Endothelial cell of umbilical vein (primary cell): ENCODE results near the gene PACS1. TPM values are rescaled to one million over a fixed set of nuclear protein-coding genes. Genes with fewer than 3 reads are reported as not detected.

Experiments
- BruUV-seq: library from RNA; stranded (reverse); fragments of 400-500 nt; replicated peaks from 2 replicates; lab custom pipeline; 2021; lab: Mats Ljungman, UMichigan
- CTCF ChIA-PET: fragments of 300-600, 350-600 bp; sonication (Branson Sonifier 250); formaldehyde crosslinking; loops from one replicate; lab custom pipeline; 2021; ENCODE audit warnings: antibody characterized with exemption, inconsistent platforms; lab: Charles Lee
- POLR2A ChIA-PET: fragments of 300-600, 350-600 bp; sonication (Branson Sonifier 250); formaldehyde crosslinking; loops from one replicate; lab custom pipeline; 2021; ENCODE audit warnings: antibody characterized with exemption, inconsistent platforms; lab: Charles Lee
- DNase-seq: peaks from one replicate; pipeline ENCODE4 v3.0.0-alpha.2; 2011; ENCODE audit warnings: low read depth, low spot score
- FAIRE-seq: peaks from 2 replicates; lab custom pipeline; 2011; peaks lifted over from hg19 to GRCh38; lab: Jason Lieb, UNC
- H2AFZ ChIP-seq: 2 replicates; pipeline ENCODE4 v1.6.0; 2012; ENCODE audit warnings: low read depth, low read length, control low read depth, inconsistent platforms
- H3K27ac ChIP-seq: 2 replicates; pipeline ENCODE4 v1.5.1; 2011; ENCODE audit warnings: low read depth, mild to moderate bottlenecking, control low read depth, low read length, moderate library complexity; ENCODE audit not compliant: insufficient read depth
- H3K27me3 ChIP-seq, 2 experiments: 2 replicates each; pipeline versions ENCODE4 v1.6.0 to v1.6.1; 2011; ENCODE audit warnings: low read length in 2 of 2, mixed read lengths in 1 of 2; ENCODE audit not compliant: control insufficient read depth in 2 of 2, insufficient read depth in 2 of 2
- H3K36me3 ChIP-seq, 2 experiments: 2 replicates in 1 of 2; 3 replicates in 1 of 2; pipeline ENCODE4 v1.5.1; 2011; ENCODE audit warnings: low read length in 2 of 2, mild to moderate bottlenecking in 1 of 2, moderate library complexity in 1 of 2; ENCODE audit not compliant: control insufficient read depth in 2 of 2, insufficient read depth in 2 of 2; ENCODE audit errors: extremely low read depth in 1 of 2
- H3K4me1 ChIP-seq: 3 replicates; pipeline ENCODE4 v1.5.1; 2011; ENCODE audit warnings: mild to moderate bottlenecking, low read length; ENCODE audit not compliant: control insufficient read depth, insufficient read depth; ENCODE audit errors: extremely low read depth
- H3K4me2 ChIP-seq: 2 replicates; pipeline ENCODE4 v1.6.1; 2011; ENCODE audit warnings: low read length, control low read depth, mixed read lengths; ENCODE audit not compliant: insufficient read depth
- H3K4me3 ChIP-seq, 3 experiments: fragments of 200-600 bp in 1 of 3; sonication (generic), shearing (Covaris generic) in 1 of 3; replicated peaks in 1 of 3; 2 replicates each; pipeline ENCODE4 v1.5.1; 2011 to 2016; ENCODE audit warnings: control low read depth in 3 of 3, low read length in 3 of 3, mild to moderate bottlenecking in 2 of 3, inconsistent platforms in 1 of 3, low read depth in 1 of 3, moderate library complexity in 1 of 3; ENCODE audit not compliant: insufficient read depth in 1 of 3
- H3K79me2 ChIP-seq: 2 replicates; pipeline ENCODE4 v1.6.0; 2012; ENCODE audit warnings: low read length, inconsistent platforms; ENCODE audit not compliant: control insufficient read depth, insufficient read depth
- H3K9ac ChIP-seq: replicated peaks from 2 replicates; pipeline ENCODE3; 2011; ENCODE audit warnings: low read length, control low read depth; ENCODE audit not compliant: insufficient read depth; ENCODE audit errors: extremely low read depth
- H3K9me1 ChIP-seq: replicated peaks from 3 replicates; pipeline ENCODE4 v1.6.0; 2011; ENCODE audit warnings: mild to moderate bottlenecking, low read length; ENCODE audit not compliant: control insufficient read depth, insufficient read depth; ENCODE audit errors: extremely low read depth
- H3K9me3 ChIP-seq: replicated peaks from 2 replicates; pipeline ENCODE4 v1.5.1; 2012; ENCODE audit warnings: low read length, inconsistent platforms; ENCODE audit not compliant: control insufficient read depth, insufficient read depth
- H4K20me1 ChIP-seq: replicated peaks from 2 replicates; pipeline ENCODE3; 2011; ENCODE audit warnings: mild to moderate bottlenecking, low read length; ENCODE audit not compliant: control insufficient read depth, insufficient read depth; ENCODE audit errors: extremely low read depth
- EZH2 ChIP-seq: IDR thresholded peaks from 2 replicates; pipeline ENCODE4 v1.6.1; 2012; ENCODE audit warnings: borderline replicate concordance, low read depth, mild to moderate bottlenecking, moderate library complexity, low read length, inconsistent platforms; ENCODE audit not compliant: severe bottlenecking
- FOS ChIP-seq: IDR thresholded peaks from 2 replicates; pipeline ENCODE4 v1.6.1; 2011; ENCODE audit warnings: mild to moderate bottlenecking, low read length, moderate library complexity, borderline replicate concordance; ENCODE audit not compliant: insufficient read depth
- GATA2 ChIP-seq: IDR thresholded peaks from 2 replicates; pipeline ENCODE4 v1.7.0; 2011; ENCODE audit warnings: low read depth, mild to moderate bottlenecking, moderate library complexity, mixed read lengths, low read length; ENCODE audit not compliant: insufficient read length, insufficient read depth
- JUN ChIP-seq: IDR thresholded peaks from 2 replicates; pipeline ENCODE4 v1.6.1; 2011; ENCODE audit warnings: borderline replicate concordance, low read depth; ENCODE audit not compliant: insufficient read length, insufficient read depth
- MAX ChIP-seq: IDR thresholded peaks from 2 replicates; pipeline ENCODE4 v1.6.1; 2011; ENCODE audit not compliant: insufficient read depth, insufficient read length
- MYC ChIP-seq: IDR thresholded peaks from one replicate; pipeline ENCODE4 v1.6.1; 2011; ENCODE audit warnings: mild to moderate bottlenecking, low read depth, low read length
- POLR2A ChIP-seq: IDR thresholded peaks from 2 replicates; pipeline ENCODE4 v1.6.1; 2012; ENCODE audit warnings: low read depth, mild to moderate bottlenecking, control low read depth, low read length
- POLR2AphosphoS5 ChIP-seq: IDR thresholded peaks from 2 replicates; pipeline ENCODE4 v1.6.1; 2012; ENCODE audit warnings: low read depth, mild to moderate bottlenecking, control low read depth, low read length, moderate library complexity; ENCODE audit not compliant: insufficient read depth
- dilution Hi-C: fragments of 300-500 bp; cut with MboI; formaldehyde crosslinking; loops from one replicate; pipeline ENCODE4 v1.15.0; 2019; ENCODE audit warnings: low sequenced_read_pairs; ENCODE audit not compliant: extremely low pct_ligation_motif_present
- intact Hi-C: fragments of 100-400 bp; cut with micrococcal nuclease; formaldehyde crosslinking; loops from one replicate; pipeline ENCODE4 v1.10.0; 2022
- polyA plus RNA-seq, 4 experiments: library from polyadenylated mRNA; depleted of rRNA in 3 of 4; stranded (reverse) in 3 of 4; unstranded in 1 of 4; fragments of >200 nt; gene quantifications; 2 replicates each; pipeline versions ENCODE4 v1.2.1 to v1.2.3, GENCODE V29; 2011 to 2012; ENCODE audit warnings: missing spikeins in 1 of 4
- total RNA-seq: library from RNA; stranded (reverse); gene quantifications from 2 replicates; pipeline ENCODE4 v1.2.3, GENCODE V29; 2021
- TF ChIP-seq, protein P1 (sequence below), 2 donors: IDR thresholded peaks; 1 replicate in 1 of 2; 2 replicates in 1 of 2; pipeline ENCODE4 v1.5.1; 2011; ENCODE audit warnings: low read length in 2 of 2, mild to moderate bottlenecking in 2 of 2, moderate library complexity in 2 of 2, control low read depth in 1 of 2, inconsistent platforms in 1 of 2, low read depth in 1 of 2; ENCODE audit not compliant: insufficient read depth in 1 of 2; ENCODE audit errors: extremely low read depth in 1 of 2

Gene PACS1
- total and polyA plus RNA-seq, 2 donors (not counting 3 experiments of a cell fraction or from before 2014, with no cell fraction given): 26.4 to 64.4 TPM

- no peak overlapping the region for H3K4me3 ChIP-seq
- POLR2A ChIA-PET: no interaction called here
- H3K27ac ChIP-seq: no peak overlapping the region
- DNase-seq (no peak), FAIRE-seq (no peak)
- H2AFZ ChIP-seq: no peak overlapping the region
- no TSS peak for BruUV-seq
- no peaks in the 10 kb centered on the region for H4K20me1 ChIP-seq
- H3K9ac ChIP-seq: no peak overlapping the region
- TF ChIP-seq POLR2A (no peak), POLR2AphosphoS5 (no peak), MAX (no peak), GATA2 (no peak), MYC (no peak), EZH2 (no peak), FOS (no peak), JUN (no peak)
- TF ChIP-seq, protein P1, sequence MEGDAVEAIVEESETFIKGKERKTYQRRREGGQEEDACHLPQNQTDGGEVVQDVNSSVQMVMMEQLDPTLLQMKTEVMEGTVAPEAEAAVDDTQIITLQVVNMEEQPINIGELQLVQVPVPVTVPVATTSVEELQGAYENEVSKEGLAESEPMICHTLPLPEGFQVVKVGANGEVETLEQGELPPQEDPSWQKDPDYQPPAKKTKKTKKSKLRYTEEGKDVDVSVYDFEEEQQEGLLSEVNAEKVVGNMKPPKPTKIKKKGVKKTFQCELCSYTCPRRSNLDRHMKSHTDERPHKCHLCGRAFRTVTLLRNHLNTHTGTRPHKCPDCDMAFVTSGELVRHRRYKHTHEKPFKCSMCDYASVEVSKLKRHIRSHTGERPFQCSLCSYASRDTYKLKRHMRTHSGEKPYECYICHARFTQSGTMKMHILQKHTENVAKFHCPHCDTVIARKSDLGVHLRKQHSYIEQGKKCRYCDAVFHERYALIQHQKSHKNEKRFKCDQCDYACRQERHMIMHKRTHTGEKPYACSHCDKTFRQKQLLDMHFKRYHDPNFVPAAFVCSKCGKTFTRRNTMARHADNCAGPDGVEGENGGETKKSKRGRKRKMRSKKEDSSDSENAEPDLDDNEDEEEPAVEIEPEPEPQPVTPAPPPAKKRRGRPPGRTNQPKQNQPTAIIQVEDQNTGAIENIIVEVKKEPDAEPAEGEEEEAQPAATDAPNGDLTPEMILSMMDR (IDR thresholded peaks at IDR 0.05; ENCODE audit: extremely low read depth in 1 of 2, insufficient read depth in 1 of 2, low read depth in 1 of 2, low read length in 2 of 2): no peak
- H3K27me3 ChIP-seq: peaks cover 0 to 4% of the 10 kb centered on the region in 2 experiments
- H3K4me2 ChIP-seq: no peak overlapping the region
- H3K4me1 ChIP-seq: peaks cover 7% of the 10 kb centered on the region
- no peaks in the 10 kb centered on the region for H3K9me1 ChIP-seq
- H3K36me3 ChIP-seq: peaks cover 0 to 7% of the 10 kb centered on the region in 2 experiments
- no peaks in the 10 kb centered on the region for H3K9me3 ChIP-seq
- CTCF ChIA-PET: interaction anchor here (1.0 to 3.2 kb wide), 4 partner anchors 7 to 62 kb away, joined by 3 to 53 read pairs (median 11); partner anchors contain the start of genes RAB1B and TMEM151A
- dilution Hi-C loops (no loop called here), intact Hi-C loops (no loop called here)
- peaks cover 12% of the 10 kb centered on the region for H3K79me2 ChIP-seq
Observed at GRCh38 chr11:66283461-66284105, 213.5 kb downstream of the PACS1 start.
